HUES64 (cell line): ENCODE data around the gene OSM.
A peak's percentile ranks its signal among the peaks of the same experiment; 100 is the strongest.

Experiments used
- H3K27ac ChIP-seq: 2 replicates; pipeline ENCODE4 v1.7.0; 2013; ENCODE audit warnings: low read depth, low read length, inconsistent platforms
- H3K27me3 ChIP-seq: 2 replicates; pipeline ENCODE4 v1.6.1; 2013; ENCODE audit warnings: mild to moderate bottlenecking, low read length; ENCODE audit not compliant: insufficient read depth
- H3K36me3 ChIP-seq: 2 replicates; pipeline ENCODE4 v1.6.1; 2013; ENCODE audit warnings: mild to moderate bottlenecking, low read length; ENCODE audit not compliant: insufficient read depth
- H3K4me1 ChIP-seq: 2 replicates; pipeline ENCODE4 v1.6.1; 2013; ENCODE audit warnings: mild to moderate bottlenecking, low read length, moderate library complexity; ENCODE audit not compliant: insufficient read depth
- H3K4me3 ChIP-seq: 2 replicates; pipeline ENCODE4 v1.5.1; 2013; ENCODE audit warnings: mild to moderate bottlenecking, low read length, moderate library complexity
- H3K9ac ChIP-seq: 2 replicates; pipeline ENCODE4 v1.6.1; 2013; ENCODE audit warnings: mild to moderate bottlenecking, low read depth, low read length
- H3K9me3 ChIP-seq: 2 replicates; pipeline ENCODE4 v1.6.1; 2013; ENCODE audit warnings: low read depth, low read length; ENCODE audit not compliant: insufficient read depth
- WGBS: fragments of 150-250, 120-280 bp; methylation state at CpG from one replicate; pipeline ENCODE4 v1.1.7; 2013; ENCODE audit warnings: missing lambda C conversion rate; 5-methylcytosine and 5-hydroxymethylcytosine counted together

OSM gene

DNA sequence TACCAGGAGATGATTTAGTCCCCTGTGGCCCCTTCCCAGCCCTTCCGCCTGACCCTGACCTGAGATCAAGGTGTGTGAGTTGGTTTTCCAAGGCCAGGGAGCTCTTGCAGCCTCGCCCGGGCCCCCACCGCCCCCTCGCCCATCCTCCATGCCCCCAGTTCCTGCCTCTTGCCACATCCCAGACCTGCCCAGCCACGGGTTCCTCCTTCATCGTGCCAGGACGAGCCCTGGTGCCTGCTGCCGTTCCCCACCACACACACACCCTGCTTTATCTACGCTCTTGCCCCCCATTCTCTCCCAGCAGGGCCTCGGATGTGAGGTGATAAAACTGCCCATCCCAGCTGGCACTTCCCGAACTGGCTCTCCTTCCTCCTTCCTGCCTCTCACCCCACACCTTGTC is 18.7 kb downstream of the OSM start:
- no peak overlapping the region for H3K27ac ChIP-seq
- WGBS = 88% methylated on average over 12 of the region's 12 CpGs

DNA sequence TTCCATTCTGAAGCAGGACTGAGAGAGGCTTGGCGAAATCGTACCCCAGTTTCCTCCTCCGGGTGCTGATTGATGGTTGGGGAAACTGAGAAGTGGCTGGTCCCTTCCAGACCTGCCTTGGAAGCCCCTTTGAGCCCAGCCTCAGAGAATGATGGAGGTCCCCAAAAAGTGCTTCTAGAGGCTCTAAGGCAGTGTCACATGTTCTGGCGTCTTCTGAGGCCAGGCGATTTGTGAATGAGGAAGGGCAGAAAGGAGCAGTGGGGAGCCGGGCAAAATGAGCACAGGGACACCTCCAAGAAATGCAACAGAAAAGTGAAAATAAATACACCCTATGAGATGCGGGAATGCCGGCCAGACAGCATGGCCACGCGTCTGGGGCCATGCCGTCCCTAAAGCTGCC is 19.1 kb downstream of the OSM start:
- H3K4me3 ChIP-seq = 0 out of 2 replicates have a peak overlapping the region, but pooled peaks have one; percentile 87
- 87% methylated on average over 11 of the region's 11 CpGs for WGBS
- peaks cover 5% of the 10 kb centered on the region for H3K27me3 ChIP-seq
- H3K4me1 ChIP-seq = peaks cover 14% of the 10 kb centered on the region; the same call in 1 of the 2 replicates
- H3K9ac ChIP-seq = no peak overlapping the region
- H3K36me3 ChIP-seq = peaks cover 10% of the 10 kb centered on the region; the same call in 1 of the 2 replicates
- no peak overlapping the region for H3K27ac ChIP-seq
- no peaks in the 10 kb centered on the region for H3K9me3 ChIP-seq

More for the DNA sequence above, 18.7 kb downstream of the OSM start:
- Histone ChIP-seq H3K4me1 (peaks cover 14% of the 10 kb centered on the region; the same call in 1 of the 2 replicates), H3K27me3 (peaks cover 5% of the 10 kb centered on the region), H3K9ac (no peak overlapping the region), H3K9me3 (no peaks in the 10 kb centered on the region), H3K4me3 (no peak overlapping the region), H3K36me3 (peaks cover 10% of the 10 kb centered on the region; the same call in 1 of the 2 replicates)

DNA sequence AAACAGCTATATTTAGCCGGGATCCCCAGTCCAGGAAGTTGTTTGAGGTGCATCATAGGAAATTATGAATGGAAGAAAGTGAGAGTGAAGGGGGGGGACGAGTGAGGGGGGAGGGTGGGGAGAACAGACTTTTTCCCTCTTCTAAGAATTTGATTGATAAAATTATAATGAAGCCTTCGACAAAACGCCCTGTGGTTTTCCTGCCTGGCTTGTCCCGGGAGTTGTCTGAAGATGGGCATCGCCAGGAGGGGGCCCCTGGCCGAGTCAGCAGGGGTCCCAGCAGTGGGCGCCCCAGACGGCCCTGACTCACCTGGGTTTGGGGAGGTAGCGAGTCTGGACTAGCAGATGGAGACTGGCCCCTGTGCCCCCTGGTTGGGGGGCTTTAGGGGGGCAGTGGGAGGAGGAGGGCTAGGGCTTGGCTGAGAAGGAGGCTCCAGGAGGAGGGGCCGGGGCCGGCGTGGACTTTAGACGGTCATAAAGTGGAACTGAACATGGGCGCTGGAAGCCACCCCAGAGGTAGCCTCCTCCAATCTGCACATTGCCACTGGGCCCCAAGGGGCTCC is 19.8 kb downstream of the OSM start:
- H3K27me3 ChIP-seq = peaks cover 5% of the 10 kb centered on the region
- 36% methylated on average over 15 of the region's 15 CpGs for WGBS
- peak overlapping the region; percentile 87 for H3K4me3 ChIP-seq
- H3K36me3 ChIP-seq = peaks cover 10% of the 10 kb centered on the region; the same call in 1 of the 2 replicates
- no peak overlapping the region for H3K27ac ChIP-seq
- peaks cover 14% of the 10 kb centered on the region; the same call in 1 of the 2 replicates for H3K4me1 ChIP-seq
- no peaks in the 10 kb centered on the region for H3K9me3 ChIP-seq
- H3K9ac ChIP-seq = peak overlapping the region; percentile 78; the same call in 1 of the 2 replicates

DNA sequence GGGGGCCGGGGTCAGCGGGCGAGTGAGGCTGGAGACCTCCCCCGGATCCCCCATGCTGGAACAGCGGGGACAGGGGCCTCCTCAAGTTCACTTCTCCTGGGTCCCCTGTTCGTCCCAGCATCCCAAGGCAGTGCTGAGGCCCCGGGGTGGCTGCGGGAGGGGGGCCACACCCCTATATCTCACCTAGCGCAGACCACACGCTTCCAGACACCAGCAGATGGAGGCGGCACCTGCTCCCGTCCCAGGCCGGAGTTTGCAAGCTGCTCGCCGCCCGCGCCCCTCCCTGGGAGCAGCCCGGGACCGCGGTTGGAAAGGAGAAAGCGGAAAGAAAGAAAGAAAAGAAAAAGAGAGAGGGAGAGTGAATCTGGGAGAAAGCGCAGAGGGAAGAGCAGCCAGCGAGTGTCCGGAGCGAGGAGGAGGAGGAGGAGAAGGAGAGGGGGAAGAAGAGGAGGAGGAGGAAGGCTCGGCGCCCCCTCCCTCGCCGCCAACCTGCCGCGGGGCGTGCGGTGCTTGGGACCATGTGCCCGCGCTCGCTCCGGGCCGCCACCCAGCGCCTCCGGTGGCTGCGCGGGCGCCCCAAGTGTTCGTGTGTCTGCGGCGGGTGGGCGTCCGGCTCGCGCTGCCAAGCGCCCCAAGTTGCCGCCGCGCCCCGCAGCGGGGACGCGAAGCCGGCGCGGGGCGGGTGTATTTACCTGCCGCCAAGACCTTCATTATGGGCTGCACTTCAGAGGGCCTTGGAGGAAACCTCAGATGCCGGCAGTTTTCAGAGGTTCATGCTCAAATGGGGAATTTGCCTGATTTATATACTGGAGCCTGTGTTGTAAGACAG is 20.5 kb downstream of the OSM start, which contains the start of gene LIF:
LIF (minus strand) TSS at position 775 of the 829 bp plus-strand sequence; CDS start at position 711, 64 bp downstream.
- no peaks in the 10 kb centered on the region for H3K9me3 ChIP-seq
- H3K36me3 ChIP-seq = peaks cover 10% of the 10 kb centered on the region; the same call in 1 of the 2 replicates
- peak within 1 kb of the TSS; percentile 87 for H3K4me3 ChIP-seq
- H3K27ac ChIP-seq = no peak within 1 kb of the TSS
- H3K4me1 ChIP-seq = peaks cover 14% of the 10 kb centered on the region; the same call in 1 of the 2 replicates
- H3K9ac ChIP-seq = peak within 1 kb of the TSS; percentile 78
- WGBS = 1% methylated on average over 64 of the region's 64 CpGs
- H3K27me3 ChIP-seq = peaks cover 5% of the 10 kb centered on the region

DNA sequence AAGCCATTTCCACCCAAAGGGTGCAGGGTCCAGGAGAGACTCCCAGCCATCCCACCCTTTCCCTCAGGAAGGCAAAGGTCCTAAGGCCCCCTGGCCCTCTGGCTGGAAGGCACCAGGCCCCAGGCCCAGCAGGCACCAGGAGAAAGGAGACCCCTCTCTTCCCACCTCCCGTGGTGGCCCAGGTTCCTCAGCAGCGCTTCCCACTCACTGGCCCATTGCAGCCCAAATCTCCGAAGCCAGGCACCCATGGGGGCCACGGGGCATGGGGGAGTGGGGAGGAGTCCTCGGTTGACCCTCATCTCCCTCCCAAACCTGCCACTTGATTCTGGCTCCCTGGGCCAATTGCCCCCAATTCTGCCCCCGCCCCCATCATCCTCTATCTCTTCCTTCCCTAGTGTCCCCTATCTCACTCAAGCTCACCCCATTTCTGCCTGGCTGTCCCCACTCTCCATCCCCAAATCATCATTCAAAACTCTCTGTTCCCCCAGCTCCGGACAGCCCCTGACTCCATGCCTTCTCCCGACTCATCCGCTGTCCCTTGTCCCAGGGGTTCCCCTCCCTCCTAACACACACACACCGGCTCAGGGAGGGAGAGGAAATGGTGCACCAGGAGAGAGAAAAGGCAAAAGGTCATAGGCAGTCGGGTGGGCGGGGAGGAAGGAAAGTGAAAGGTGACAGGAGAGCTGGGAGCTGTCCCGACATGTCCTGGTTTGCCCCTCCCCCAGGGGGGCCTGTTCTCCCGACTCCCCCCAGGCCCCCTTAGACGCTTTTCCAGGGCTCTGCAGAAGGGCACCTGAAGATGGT is 21.3 kb downstream of the OSM start:
- Histone ChIP-seq H3K9me3 (no peaks in the 10 kb centered on the region), H3K27ac (no peak overlapping the region), H3K4me1 (peaks cover 14% of the 10 kb centered on the region; the same call in 1 of the 2 replicates), H3K36me3 (peaks cover 10% of the 10 kb centered on the region; the same call in 1 of the 2 replicates), H3K4me3 (peak overlapping the region; percentile 87), H3K27me3 (peaks cover 5% of the 10 kb centered on the region), H3K9ac (peak overlapping the region; percentile 78)
- 31% methylated on average over 11 of the region's 15 CpGs for WGBS

DNA sequence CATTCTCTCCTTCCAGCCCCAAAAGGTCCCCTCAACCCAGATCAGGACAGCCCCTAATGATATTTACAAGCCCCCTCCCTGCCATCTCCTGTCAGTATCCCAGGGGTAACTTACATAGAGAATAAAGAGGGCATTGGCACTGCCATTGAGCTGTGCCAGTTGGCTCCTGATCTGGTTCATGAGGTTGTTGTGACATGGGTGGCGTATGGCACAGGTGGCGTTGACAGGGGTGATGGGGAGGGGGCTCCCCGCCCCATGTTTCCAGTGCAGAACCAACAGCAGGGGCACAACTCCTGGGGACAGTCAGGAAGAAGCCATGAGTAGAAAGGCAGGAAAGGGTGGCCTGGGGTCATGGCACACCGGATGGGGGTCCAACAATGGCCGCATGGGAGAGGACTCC is 22.0 kb downstream of the OSM start:
- H3K4me1 ChIP-seq = peaks cover 14% of the 10 kb centered on the region; the same call in 1 of the 2 replicates
- no peak overlapping the region for H3K4me3 ChIP-seq
- no peaks in the 10 kb centered on the region for H3K9me3 ChIP-seq
- H3K27ac ChIP-seq = no peak overlapping the region
- 93% methylated on average over 5 of the region's 5 CpGs for WGBS
- peaks cover 10% of the 10 kb centered on the region; the same call in 1 of the 2 replicates for H3K36me3 ChIP-seq
- no peak overlapping the region for H3K9ac ChIP-seq
- H3K27me3 ChIP-seq = peaks cover 5% of the 10 kb centered on the region

DNA sequence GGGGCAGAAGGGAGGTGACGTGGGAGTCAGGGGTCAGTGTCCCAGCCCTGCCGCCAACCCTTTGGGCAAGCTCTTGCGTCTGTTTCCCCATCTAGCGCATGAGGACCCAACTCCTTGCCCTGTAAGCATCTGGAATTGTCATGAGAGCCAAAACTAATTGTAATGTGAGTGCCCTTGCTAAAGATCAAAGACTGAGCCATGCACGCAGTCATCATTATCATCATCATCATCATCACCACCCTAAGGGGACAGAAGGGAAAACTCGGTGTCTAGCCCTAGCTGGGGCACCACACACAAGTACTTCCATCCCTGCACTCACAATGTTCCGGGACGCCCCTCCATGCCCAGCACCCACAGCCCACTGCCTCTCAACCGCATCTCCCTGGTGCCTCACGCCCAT is 22.6 kb downstream of the OSM start:
- Histone ChIP-seq H3K36me3 (peaks cover 10% of the 10 kb centered on the region; the same call in 1 of the 2 replicates), H3K4me3 (no peak overlapping the region), H3K9me3 (no peaks in the 10 kb centered on the region), H3K9ac (no peak overlapping the region), H3K27me3 (peaks cover 5% of the 10 kb centered on the region), H3K4me1 (peaks cover 14% of the 10 kb centered on the region; the same call in 1 of the 2 replicates), H3K27ac (no peak overlapping the region)
- WGBS = 92% methylated on average over 10 of the region's 10 CpGs

DNA sequence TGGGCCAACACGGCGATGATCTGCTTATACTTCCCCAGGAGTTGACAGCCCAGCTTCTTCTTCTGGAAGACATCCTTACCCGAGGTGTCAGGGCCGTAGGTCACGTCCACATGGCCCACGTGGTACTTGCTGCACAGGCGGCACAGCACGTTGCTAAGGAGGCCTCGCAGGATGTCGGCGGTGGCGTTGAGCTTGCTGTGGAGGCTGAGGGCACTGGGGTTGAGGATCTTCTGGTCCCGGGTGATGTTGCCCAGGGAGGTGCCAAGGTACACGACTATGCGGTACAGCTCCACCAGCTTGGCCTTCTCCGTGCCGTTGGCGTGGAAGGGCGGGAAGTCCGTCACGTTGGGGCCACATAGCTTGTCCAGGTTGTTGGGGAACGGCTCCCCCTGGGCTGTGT is 23.0 kb downstream of the OSM start:
- H3K4me3 ChIP-seq = no peak overlapping the region
- WGBS = 94% methylated on average over 22 of the region's 22 CpGs
- H3K27me3 ChIP-seq = peaks cover 5% of the 10 kb centered on the region
- no peak overlapping the region for H3K27ac ChIP-seq
- no peak overlapping the region for H3K9ac ChIP-seq
- peaks cover 17% of the 10 kb centered on the region; the same call in 1 of the 2 replicates for H3K4me1 ChIP-seq
- H3K36me3 ChIP-seq = peaks cover 10% of the 10 kb centered on the region; the same call in 1 of the 2 replicates
- H3K9me3 ChIP-seq = no peaks in the 10 kb centered on the region

DNA sequence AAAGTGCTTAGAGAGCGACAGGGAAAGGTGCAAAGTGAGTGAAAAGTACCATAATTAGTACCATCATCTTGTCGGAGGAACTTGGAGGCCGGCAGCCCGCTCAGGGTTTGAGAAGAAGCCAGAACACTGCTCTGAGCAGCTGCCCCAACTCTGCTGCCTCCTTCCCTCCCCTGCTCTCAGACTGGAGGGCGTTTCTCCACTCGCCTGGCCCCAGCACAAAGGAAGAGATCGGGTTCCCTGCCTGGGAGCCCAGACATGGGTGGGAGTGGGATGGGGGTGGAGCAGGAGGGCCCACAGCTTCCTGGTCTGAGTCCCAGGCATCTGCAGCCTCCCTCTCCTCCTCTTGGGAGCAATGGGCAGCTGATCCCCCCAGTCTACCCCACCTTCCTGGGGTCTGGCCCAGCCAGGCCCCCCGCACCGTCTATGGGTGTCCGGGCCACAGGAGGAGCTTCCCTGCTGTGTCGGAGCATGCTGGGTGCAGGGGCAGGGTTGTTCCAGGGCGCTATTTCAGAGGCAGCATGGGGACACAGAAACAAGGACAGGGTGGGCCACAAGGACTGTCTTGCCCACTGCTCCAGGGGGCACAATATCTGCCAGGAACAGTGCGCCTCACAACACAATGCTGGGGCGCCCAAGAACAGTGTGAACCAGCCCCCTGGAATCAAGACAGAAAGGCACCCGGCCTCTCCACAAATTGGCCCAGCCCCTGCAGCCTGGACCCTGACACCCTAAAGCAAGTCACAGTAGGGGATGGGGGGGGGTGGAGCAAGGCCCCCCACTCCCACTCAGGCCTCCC is 24.9 kb downstream of the OSM start:
- no peak overlapping the region for H3K27ac ChIP-seq
- WGBS = 95% methylated on average over 12 of the region's 15 CpGs
- H3K9me3 ChIP-seq = no peaks in the 10 kb centered on the region
- H3K36me3 ChIP-seq = peaks cover 10% of the 10 kb centered on the region; the same call in 1 of the 2 replicates
- H3K4me3 ChIP-seq = no peak overlapping the region
- no peaks in the 10 kb centered on the region; the same call in 1 of the 2 replicates for H3K27me3 ChIP-seq
- peaks cover 19% of the 10 kb centered on the region for H3K4me1 ChIP-seq
- no peak overlapping the region for H3K9ac ChIP-seq
